Limb (tissue), 2 donors: ENCODE measurements around the gene GALNT12.

Experiments
- DNase-seq, 2 donors: peaks; one replicate each; pipeline ENCODE4 v3.0.0-alpha.2; 2016; ENCODE audit errors: extremely low spot score in 2 of 2

GALNT12 gene

GRCh38 chr9:98807070-98807813, at the start of gene GALNT12:
GALNT12 (plus strand) TSS chr9:98807670; CDS start chr9:98807699, 29 bp downstream.
- DNase-seq: peak in 1 of 2 donors; percentile 74

GRCh38 chr9:98760231-98760630, 47.2 kb upstream of the GALNT12 start:
- DNase-seq: no peak

- DNase-seq: no peak
These were observed 43.3 kb upstream of the GALNT12 start for GRCh38 chr9:98763986-98764745.

GRCh38 chr9:98765256-98765655, 42.2 kb upstream of the GALNT12 start:
- no peak for DNase-seq

- DNase-seq: no peak
These were observed 40.9 kb upstream of the GALNT12 start for GRCh38 chr9:98766586-98766985.

GRCh38 chr9:98767196-98767595, 40.3 kb upstream of the GALNT12 start:
- peak in 1 of 2 donors; percentile 11 for DNase-seq

GRCh38 chr9:98767915-98768314, 39.6 kb upstream of the GALNT12 start:
- DNase-seq: peak in 1 of 2 donors; percentile 12

- no peak for DNase-seq
These were observed 39.1 kb upstream of the GALNT12 start for GRCh38 chr9:98768344-98768743.

GRCh38 chr9:98770717-98771116, 36.8 kb upstream of the GALNT12 start:
- DNase-seq: peak in 1 of 2 donors; percentile 21

- peak in 1 of 2 donors; percentile 14 for DNase-seq
These were observed 36.1 kb upstream of the GALNT12 start for GRCh38 chr9:98771209-98771874.

GRCh38 chr9:98772364-98773155, 34.9 kb upstream of the GALNT12 start:
- peak in 1 of 2 donors; percentile 18 for DNase-seq

- peak in 1 of 2 donors; percentile 12 for DNase-seq
These were observed 33.7 kb upstream of the GALNT12 start for GRCh38 chr9:98773721-98774120.

- peak in 1 of 2 donors; percentile 10 for DNase-seq
These were observed 32.7 kb upstream of the GALNT12 start for GRCh38 chr9:98774746-98775145.

GRCh38 chr9:98775831-98776441, 31.5 kb upstream of the GALNT12 start:
- DNase-seq: peak; percentile 51 to 64

- no peak for DNase-seq
These were observed 29.9 kb upstream of the GALNT12 start for GRCh38 chr9:98777618-98778017.

GRCh38 chr9:98778251-98778650, 29.2 kb upstream of the GALNT12 start:
- peak in 1 of 2 donors; percentile 12 for DNase-seq

- DNase-seq: peak in 1 of 2 donors; percentile 21
These were observed 28.5 kb upstream of the GALNT12 start for GRCh38 chr9:98778711-98779530.

GRCh38 chr9:98780059-98780749, 27.3 kb upstream of the GALNT12 start:
- peak in 1 of 2 donors; percentile 14 for DNase-seq
